ENCODE measurements around the gene TMEM221. TPM values are rescaled to one million over a fixed set of nuclear protein-coding genes. Genes with fewer than 3 reads are reported as not detected.

Gene TMEM221
- polyA plus RNA-seq (ENCODE audit: low read depth in 6 of 6): under 1 TPM in 1 of 6 donors, not detected in 5; 0.52 TPM

- peak within 1 kb of the TSS in 1 of 6 donors; percentile 15 for H3K27ac Mint-ChIP-seq
- H3K4me1 Mint-ChIP-seq: peaks cover 7 to 8% (median 8%) of the 10 kb centered on the region in 3 donors
Observed at GRCh38 chr19:17448131-17448967, at the start of gene TMEM221. TSS of gene TMEM221 (minus strand) at chr19:17448668. CDS start at chr19:17448462, 206 bp downstream.

GRCh38 chr19:17497149-17497798, 48.8 kb upstream of the TMEM221 start:
- no peaks in the 10 kb centered on the region for H3K9me3 Mint-ChIP-seq
- H3K27me3 Mint-ChIP-seq: no peaks in the 10 kb centered on the region
- H3K27ac Mint-ChIP-seq: peak overlapping the region in 1 of 6 donors; percentile 80
- ATAC-seq (ENCODE audit: low read depth in 2 of 2) (no peak), DNase-seq (no peak)
- H3K4me1 Mint-ChIP-seq: peaks cover 29 to 40% (median 32%) of the 10 kb centered on the region in 3 donors
- no peak overlapping the region for H3K4me3 Mint-ChIP-seq
- H3K36me3 Mint-ChIP-seq: no peaks in the 10 kb centered on the region

More at GRCh38 chr19:17448131-17448967, at the start of gene TMEM221:
- Mint-ChIP-seq H3K4me3 (peak within 1 kb of the TSS in 7 of 8 donors; percentile 19 to 77 (median 56)), H3K27me3 (peaks cover 17 to 40% (median 22%) of the 10 kb centered on the region in 3 donors), H3K9me3 (peaks cover 0 to 5% (median 0%) of the 10 kb centered on the region in 7 donors), H3K36me3 (no peaks in the 10 kb centered on the region)
- DNase-seq (peak; percentile 46), ATAC-seq (ENCODE audit: low read depth in 2 of 2) (peak; percentile 92 to 93)

GRCh38 chr19:17496337-17496997, 48.0 kb upstream of the TMEM221 start:
- Mint-ChIP-seq H3K9me3 (no peaks in the 10 kb centered on the region), H3K4me3 (peak overlapping the region in 7 of 8 donors; percentile 9 to 59 (median 42)), H3K27ac (no peak overlapping the region), H3K4me1 (peaks cover 29 to 40% (median 32%) of the 10 kb centered on the region in 3 donors), H3K36me3 (no peaks in the 10 kb centered on the region), H3K27me3 (no peaks in the 10 kb centered on the region)
- ATAC-seq (ENCODE audit: low read depth in 2 of 2) (peak; percentile 96 to 97), DNase-seq (peak; percentile 78)

GRCh38 chr19:17495639-17496296, 47.3 kb upstream of the TMEM221 start:
- Mint-ChIP-seq H3K27me3 (no peaks in the 10 kb centered on the region), H3K4me3 (peak overlapping the region in 5 of 8 donors; percentile 13 to 59 (median 41)), H3K9me3 (no peaks in the 10 kb centered on the region), H3K27ac (peak overlapping the region in 1 of 6 donors; percentile 81), H3K36me3 (no peaks in the 10 kb centered on the region), H3K4me1 (peaks cover 29 to 40% (median 32%) of the 10 kb centered on the region in 3 donors)
- DNase-seq (no peak), ATAC-seq (ENCODE audit: low read depth in 2 of 2) (no peak)

- Mint-ChIP-seq H3K27me3 (no peaks in the 10 kb centered on the region), H3K27ac (no peak overlapping the region), H3K4me3 (no peak overlapping the region), H3K36me3 (no peaks in the 10 kb centered on the region), H3K4me1 (peaks cover 23 to 32% (median 32%) of the 10 kb centered on the region in 3 donors), H3K9me3 (no peaks in the 10 kb centered on the region)
- ATAC-seq (ENCODE audit: low read depth in 2 of 2) (no peak), DNase-seq (no peak)
Observed at GRCh38 chr19:17491287-17491686, 42.8 kb upstream of the TMEM221 start.

- Mint-ChIP-seq H3K27ac (no peak overlapping the region), H3K27me3 (no peaks in the 10 kb centered on the region), H3K36me3 (no peaks in the 10 kb centered on the region), H3K9me3 (no peaks in the 10 kb centered on the region), H3K4me1 (peaks cover 15 to 24% (median 24%) of the 10 kb centered on the region in 3 donors), H3K4me3 (no peak overlapping the region)
- no peak for DNase-seq
- ATAC-seq (ENCODE audit: low read depth in 2 of 2): no peak
Observed at GRCh38 chr19:17490411-17490810, 41.9 kb upstream of the TMEM221 start.

GRCh38 chr19:17489392-17490030, 41.0 kb upstream of the TMEM221 start:
- H3K4me1 Mint-ChIP-seq: peaks cover 15 to 26% (median 25%) of the 10 kb centered on the region in 3 donors
- H3K36me3 Mint-ChIP-seq: no peaks in the 10 kb centered on the region
- DNase-seq (no peak), ATAC-seq (ENCODE audit: low read depth in 2 of 2) (no peak)
- peak overlapping the region in 4 of 8 donors; percentile 15 to 68 (median 54) for H3K4me3 Mint-ChIP-seq
- peak overlapping the region in 3 of 6 donors; percentile 40 to 88 (median 77) for H3K27ac Mint-ChIP-seq
- H3K27me3 Mint-ChIP-seq: no peaks in the 10 kb centered on the region
- no peaks in the 10 kb centered on the region for H3K9me3 Mint-ChIP-seq

DNA sequence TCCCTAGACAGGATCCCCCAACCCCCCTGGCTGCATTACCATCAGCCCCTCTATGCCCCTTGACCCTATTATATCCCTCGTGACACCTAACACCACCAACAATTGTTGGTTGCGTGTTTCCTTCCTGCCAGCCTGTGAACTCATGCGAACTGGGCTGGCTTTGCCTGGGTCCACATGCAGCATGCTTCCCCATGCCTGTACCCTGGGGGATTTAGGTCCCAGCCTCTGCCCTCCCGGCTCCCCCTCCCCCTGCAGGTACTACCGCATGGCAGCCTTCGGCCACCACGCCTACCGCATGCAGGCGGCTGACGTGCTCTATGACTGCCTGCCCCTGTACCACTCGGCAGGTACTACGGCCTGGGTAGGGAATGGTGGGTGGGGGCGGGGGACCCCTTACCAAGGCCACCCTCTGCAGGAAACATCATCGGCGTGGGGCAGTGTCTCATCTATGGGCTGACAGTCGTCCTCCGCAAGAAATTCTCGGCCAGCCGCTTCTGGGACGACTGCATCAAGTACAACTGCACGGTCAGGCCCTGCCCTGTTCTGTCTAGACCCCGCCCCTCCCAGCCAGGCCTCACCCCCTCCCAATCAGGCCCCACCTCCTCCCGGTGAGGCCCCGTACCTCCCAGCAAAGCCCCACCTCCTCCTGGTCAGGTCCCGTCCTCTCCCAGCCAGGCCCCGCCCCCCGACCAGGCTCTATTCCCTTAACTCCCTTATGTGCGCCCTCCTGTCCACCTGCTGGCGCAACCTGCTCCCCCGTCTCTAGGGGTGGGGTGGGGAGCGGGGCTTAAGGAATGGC, 40.3 kb upstream of the TMEM221 start:
- no peaks in the 10 kb centered on the region for H3K36me3 Mint-ChIP-seq
- peaks cover 15 to 29% (median 28%) of the 10 kb centered on the region in 3 donors for H3K4me1 Mint-ChIP-seq
- H3K9me3 Mint-ChIP-seq: no peaks in the 10 kb centered on the region
- peak overlapping the region in 7 of 8 donors; percentile 21 to 84 (median 68) for H3K4me3 Mint-ChIP-seq
- H3K27me3 Mint-ChIP-seq: peaks cover 0 to 2% (median 0%) of the 10 kb centered on the region in 3 donors
- DNase-seq (peak; percentile 61), ATAC-seq (ENCODE audit: low read depth in 2 of 2) (peak; percentile 83 to 91)
- peak overlapping the region in 4 of 6 donors; percentile 33 to 77 (median 53) for H3K27ac Mint-ChIP-seq

DNA sequence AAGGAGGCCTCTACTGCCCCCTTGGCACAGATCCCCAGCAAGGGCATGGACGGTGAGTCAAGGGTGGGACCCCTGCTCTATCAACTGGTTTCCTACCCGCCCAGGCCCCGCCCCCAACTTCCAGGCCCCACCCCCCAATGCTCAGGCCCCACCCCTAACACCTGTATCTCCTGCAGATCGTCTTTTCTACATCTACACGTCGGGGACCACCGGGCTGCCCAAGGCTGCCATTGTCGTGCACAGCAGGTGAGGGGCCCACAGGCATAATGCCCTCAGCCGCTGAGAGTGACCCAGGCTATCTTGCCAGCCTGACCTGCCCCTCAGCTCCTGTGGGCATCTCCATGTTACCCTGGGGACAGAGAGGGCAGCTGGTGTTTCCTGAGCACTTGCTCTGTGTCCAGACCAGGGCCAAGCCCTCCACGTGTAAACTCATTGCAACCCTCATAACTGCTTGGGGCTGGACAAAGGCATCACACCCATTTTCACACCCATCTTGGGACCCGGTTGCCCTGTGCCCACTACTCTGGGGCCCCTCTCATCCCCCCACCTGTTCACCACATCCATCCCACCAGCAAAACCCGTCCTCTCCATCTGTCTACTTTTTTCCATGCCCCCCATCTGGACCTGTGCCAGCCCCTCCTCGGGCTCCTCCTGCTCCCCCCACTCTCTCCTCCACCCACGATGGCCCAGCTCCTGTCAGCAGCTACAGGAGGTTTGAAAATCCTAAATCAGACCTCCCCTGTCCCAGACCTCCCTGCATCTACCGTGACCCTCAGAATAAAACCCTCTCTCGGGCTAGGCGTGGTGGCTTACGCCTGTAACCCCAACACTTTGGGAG, 39.0 kb upstream of the TMEM221 start:
- Mint-ChIP-seq H3K4me3 (peak overlapping the region in 1 of 8 donors; percentile 6), H3K4me1 (peaks cover 15 to 34% (median 30%) of the 10 kb centered on the region in 3 donors), H3K27me3 (peaks cover 0 to 11% (median 0%) of the 10 kb centered on the region in 3 donors), H3K36me3 (no peaks in the 10 kb centered on the region), H3K9me3 (no peaks in the 10 kb centered on the region), H3K27ac (no peak overlapping the region)
- ATAC-seq (ENCODE audit: low read depth in 2 of 2) (no peak), DNase-seq (no peak)

DNA sequence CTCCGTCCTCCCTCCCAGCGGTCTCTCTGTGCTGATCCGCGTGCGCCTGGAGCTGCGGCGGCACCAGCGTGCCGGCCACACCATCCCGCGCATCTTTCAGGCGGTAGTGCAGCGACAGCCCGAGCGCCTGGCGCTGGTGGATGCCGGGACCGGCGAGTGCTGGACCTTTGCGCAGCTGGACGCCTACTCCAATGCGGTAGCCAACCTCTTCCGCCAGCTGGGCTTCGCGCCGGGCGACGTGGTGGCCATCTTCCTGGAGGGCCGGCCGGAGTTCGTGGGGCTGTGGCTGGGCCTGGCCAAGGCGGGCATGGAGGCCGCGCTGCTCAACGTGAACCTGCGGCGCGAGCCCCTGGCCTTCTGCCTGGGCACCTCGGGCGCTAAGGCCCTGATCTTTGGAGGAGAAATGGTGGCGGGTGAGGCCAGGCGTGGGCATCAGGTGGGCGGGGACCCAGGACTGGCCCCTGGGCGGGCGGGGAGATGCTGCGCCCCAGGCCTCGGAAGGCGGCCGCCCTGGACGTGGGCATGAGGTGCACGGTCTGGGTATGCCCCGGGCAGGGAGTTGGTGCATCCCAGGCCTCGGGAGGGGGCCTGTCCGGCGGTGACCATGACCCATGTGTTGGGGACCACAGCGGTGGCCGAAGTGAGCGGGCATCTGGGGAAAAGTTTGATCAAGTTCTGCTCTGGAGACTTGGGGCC, 38.2 kb upstream of the TMEM221 start:
- no peak for DNase-seq
- H3K27me3 Mint-ChIP-seq: peaks cover 0 to 11% (median 0%) of the 10 kb centered on the region in 3 donors
- ATAC-seq (ENCODE audit: low read depth in 2 of 2): no peak
- no peaks in the 10 kb centered on the region for H3K36me3 Mint-ChIP-seq
- H3K4me3 Mint-ChIP-seq: peak overlapping the region in 1 of 8 donors; percentile 64
- H3K27ac Mint-ChIP-seq: no peak overlapping the region
- no peaks in the 10 kb centered on the region for H3K9me3 Mint-ChIP-seq
- peaks cover 15 to 34% (median 30%) of the 10 kb centered on the region in 3 donors for H3K4me1 Mint-ChIP-seq
